ENCODE measurements around the gene SCYGR1.

Gene SCYGR1

DNA sequence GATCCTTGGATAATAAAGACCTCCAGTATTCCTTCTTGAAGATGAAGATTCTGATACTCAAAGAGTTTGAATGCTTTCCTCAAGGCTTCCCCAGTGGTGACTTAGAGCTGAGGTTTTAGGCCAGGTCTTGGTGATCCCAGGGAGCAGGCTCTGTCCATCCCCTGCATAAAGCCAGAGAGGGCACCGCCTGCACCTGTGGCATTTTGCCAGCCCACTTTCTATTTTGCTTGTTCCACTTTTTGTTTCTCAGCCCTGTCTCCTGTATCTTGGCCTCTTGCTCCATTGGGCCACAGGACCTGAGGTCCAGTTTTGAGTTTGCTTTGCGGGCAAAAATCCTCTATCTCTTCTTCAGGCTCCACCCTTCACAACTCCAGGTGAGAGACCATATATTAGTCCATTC lies 6.7 kb upstream of the SCYGR1 start:
- in situ Hi-C loops (cut with MboI; ENCODE audit: low sequenced_read_pairs, unreplicated experiment): no loop called here
- no peak for DNase-seq (ENCODE audit: low spot score)
- TF ChIP-seq, protein P1, sequence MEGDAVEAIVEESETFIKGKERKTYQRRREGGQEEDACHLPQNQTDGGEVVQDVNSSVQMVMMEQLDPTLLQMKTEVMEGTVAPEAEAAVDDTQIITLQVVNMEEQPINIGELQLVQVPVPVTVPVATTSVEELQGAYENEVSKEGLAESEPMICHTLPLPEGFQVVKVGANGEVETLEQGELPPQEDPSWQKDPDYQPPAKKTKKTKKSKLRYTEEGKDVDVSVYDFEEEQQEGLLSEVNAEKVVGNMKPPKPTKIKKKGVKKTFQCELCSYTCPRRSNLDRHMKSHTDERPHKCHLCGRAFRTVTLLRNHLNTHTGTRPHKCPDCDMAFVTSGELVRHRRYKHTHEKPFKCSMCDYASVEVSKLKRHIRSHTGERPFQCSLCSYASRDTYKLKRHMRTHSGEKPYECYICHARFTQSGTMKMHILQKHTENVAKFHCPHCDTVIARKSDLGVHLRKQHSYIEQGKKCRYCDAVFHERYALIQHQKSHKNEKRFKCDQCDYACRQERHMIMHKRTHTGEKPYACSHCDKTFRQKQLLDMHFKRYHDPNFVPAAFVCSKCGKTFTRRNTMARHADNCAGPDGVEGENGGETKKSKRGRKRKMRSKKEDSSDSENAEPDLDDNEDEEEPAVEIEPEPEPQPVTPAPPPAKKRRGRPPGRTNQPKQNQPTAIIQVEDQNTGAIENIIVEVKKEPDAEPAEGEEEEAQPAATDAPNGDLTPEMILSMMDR (IDR thresholded peaks at IDR 0.05; ENCODE audit: borderline replicate concordance, control extremely low read depth, extremely low read depth, insufficient read depth, missing control alignments): no peak

DNA sequence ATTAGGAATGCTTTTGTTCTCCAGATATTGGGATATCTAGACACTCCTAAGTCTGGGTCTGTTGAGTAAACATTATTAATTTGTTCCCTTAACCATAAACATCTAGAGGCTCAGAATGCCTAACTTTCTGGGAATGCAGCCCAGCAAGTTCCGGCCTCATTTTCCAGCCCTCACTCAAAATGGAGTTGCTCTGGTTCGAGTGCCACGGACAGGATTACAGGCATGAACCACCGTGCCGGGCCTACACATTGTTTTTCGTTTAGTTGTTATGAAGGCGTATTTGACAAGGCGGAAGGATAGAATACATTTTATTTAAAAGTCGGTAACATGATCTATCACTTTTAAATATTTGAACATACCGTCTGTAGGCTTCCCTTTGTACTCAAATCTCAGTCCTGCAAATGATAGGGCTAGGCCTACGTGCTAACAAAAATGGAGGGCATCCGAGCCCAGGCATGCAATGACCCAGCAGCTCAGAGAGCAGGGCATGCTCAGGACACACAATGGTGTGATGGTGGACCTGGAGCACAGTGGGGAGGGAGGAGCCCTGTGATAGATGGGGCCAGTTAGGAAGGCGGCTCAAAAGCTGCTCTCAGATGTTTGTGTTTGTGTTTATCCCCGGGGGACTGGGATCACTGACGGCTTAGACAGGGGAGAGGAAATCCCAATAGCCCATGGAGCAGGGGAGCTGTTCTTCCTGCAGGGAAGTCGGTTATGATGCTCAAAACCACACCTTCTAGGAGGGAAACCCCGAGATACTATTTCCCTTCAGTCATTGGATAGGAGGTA lies 2.9 kb upstream of the SCYGR1 start:
- DNase-seq (ENCODE audit: low spot score): no peak
- in situ Hi-C loops (cut with MboI; ENCODE audit: low sequenced_read_pairs, unreplicated experiment): no loop called here
- TF ChIP-seq, protein P1 (IDR thresholded peaks at IDR 0.05; ENCODE audit: borderline replicate concordance, control extremely low read depth, extremely low read depth, insufficient read depth, missing control alignments): no peak

DNA sequence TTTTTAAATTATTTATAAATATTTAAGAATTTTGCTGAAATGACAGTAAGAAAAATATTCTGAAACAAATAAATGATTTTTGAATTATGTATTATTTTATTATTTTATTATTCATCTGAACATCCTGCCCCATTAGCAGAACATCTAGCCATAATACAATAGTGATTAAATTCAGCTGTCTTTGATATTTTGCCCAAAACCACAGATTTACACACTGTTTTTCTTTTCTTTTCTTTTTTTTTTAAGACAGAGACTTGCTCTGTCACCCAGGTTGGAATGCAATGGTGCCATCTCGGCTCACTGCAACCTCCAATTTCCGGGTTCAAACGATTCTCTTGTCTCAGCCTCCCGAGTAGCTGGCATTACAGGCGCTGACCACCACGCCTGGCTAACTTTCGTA lies 1.9 kb upstream of the SCYGR1 start:
- TF ChIP-seq, protein P1 (IDR thresholded peaks at IDR 0.05; ENCODE audit: borderline replicate concordance, control extremely low read depth, extremely low read depth, insufficient read depth, missing control alignments): no peak
- in situ Hi-C loops (cut with MboI; ENCODE audit: low sequenced_read_pairs, unreplicated experiment): no loop called here
- DNase-seq (ENCODE audit: low spot score): no peak

DNA sequence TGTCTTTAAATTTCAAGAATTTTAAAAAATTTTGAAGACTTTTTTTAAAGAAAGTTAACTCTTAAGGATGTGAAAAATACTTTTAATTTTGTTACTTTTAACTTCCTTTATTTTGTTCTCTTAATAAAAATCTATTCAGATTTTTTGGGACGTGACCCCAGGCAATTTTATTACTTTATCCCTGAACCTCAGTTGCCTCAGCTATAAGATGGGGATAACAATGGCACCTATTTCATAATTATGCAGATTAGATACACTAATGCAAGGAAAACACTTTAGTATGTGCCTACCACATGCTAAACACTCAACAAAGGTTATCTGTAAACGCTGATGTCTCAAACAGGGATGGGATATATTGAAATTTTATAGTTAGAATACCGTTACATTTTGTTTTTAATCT lies 1.5 kb upstream of the SCYGR1 start:
- TF ChIP-seq, protein P1 (IDR thresholded peaks at IDR 0.05; ENCODE audit: borderline replicate concordance, control extremely low read depth, extremely low read depth, insufficient read depth, missing control alignments): no peak
- no peak for DNase-seq (ENCODE audit: low spot score)
- in situ Hi-C loops (cut with MboI; ENCODE audit: low sequenced_read_pairs, unreplicated experiment): no loop called here

DNA sequence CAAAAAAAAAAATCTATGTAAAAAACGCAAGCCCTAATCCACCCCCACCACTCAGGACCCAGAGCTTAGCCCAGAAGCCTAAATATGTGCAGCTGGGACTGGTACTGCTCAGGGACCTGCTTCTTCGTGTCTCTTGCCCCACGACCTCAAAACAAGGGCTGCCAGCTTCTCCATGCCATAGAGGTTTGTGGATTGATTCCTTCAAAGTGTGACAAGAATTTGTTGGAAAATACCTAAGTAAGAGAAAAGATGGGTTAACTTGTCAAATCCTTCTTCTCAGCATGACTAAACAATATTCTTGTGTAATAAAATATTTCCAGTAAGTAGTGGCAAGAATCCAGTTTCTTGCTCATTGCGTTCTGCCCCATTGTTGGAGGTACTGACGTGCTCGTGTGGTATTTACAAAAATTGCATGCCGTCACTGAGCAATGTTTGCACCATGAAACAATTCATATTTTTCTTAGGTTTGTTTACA lies 825 bp upstream of the SCYGR1 start:
- TF ChIP-seq, protein P1 (IDR thresholded peaks at IDR 0.05; ENCODE audit: borderline replicate concordance, control extremely low read depth, extremely low read depth, insufficient read depth, missing control alignments): no peak
- DNase-seq (ENCODE audit: low spot score): no peak

DNA sequence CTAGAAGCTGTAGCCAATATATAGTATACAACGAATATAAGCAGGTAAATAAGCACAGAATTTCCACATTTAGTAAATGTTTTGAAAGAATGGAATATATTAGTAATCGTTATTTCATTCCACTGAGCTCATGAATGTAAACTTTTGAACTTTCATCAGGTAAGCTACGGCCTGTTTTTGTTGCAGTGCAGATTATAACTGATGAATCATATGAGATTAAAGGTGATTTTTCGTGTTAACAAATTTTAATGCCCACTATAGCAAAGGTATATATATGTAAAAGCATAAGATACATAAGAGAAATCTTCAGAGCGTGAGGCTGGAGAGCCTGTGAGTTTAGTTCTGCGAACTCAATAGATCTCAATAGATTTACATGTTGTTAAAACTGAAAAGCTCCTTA lies 1.1 kb downstream of the SCYGR1 start:
- in situ Hi-C loops (cut with MboI; ENCODE audit: low sequenced_read_pairs, unreplicated experiment): no loop called here
- TF ChIP-seq, protein P1 (IDR thresholded peaks at IDR 0.05; ENCODE audit: borderline replicate concordance, control extremely low read depth, extremely low read depth, insufficient read depth, missing control alignments): no peak

More for the DNA sequence above, 825 bp upstream of the SCYGR1 start:
- in situ Hi-C loops (cut with MboI; ENCODE audit: low sequenced_read_pairs, unreplicated experiment): no loop called here

More for the DNA sequence above, 1.1 kb downstream of the SCYGR1 start:
- no peak for DNase-seq (ENCODE audit: low spot score)
